Heart left ventricle (tissue), 16 donors: ENCODE measurements around the gene NCBP2. TPM values are rescaled to one million over a fixed set of nuclear protein-coding genes. Genes with fewer than 3 reads are reported as not detected.

Source experiments
- ATAC-seq, 4 donors: fragments of 200-7000 bp; cut with Tn5 transposase; one replicate each; pipeline ENCODE4 v1.9.1; 2020 to 2022; ENCODE audit warnings: moderate library complexity in 4 of 4, mild to moderate bottlenecking in 3 of 4, moderate number of reproducible peaks in 1 of 4
- DNase-seq, 5 donors: peaks; one replicate each; pipeline ENCODE4 v3.0.0-alpha.2; 2020
- H3K27ac ChIP-seq, 12 donors: fragments of 200-600 bp; sonication (generic) in 4 of 12; one replicate each; pipeline versions ENCODE4 v1.5.0 to v1.8.0; 2016 to 2022; ENCODE audit warnings: mild to moderate bottlenecking in 2 of 12
- H3K27me3 ChIP-seq, 9 donors: fragments of 200-600 bp; sonication (generic) in 2 of 9; one replicate each; pipeline versions ENCODE4 v1.5.1 to v1.8.0; 2016 to 2022; ENCODE audit warnings: mild to moderate bottlenecking in 3 of 9
- H3K36me3 ChIP-seq, 9 donors: fragments of 200-600 bp; sonication (generic) in 2 of 9; one replicate each; pipeline versions ENCODE4 v1.5.0 to v1.8.0; 2018 to 2022; ENCODE audit warnings: mild to moderate bottlenecking in 2 of 9
- H3K4me1 ChIP-seq, 12 donors: fragments of 200-600 bp; sonication (generic) in 4 of 12; one replicate each; pipeline versions ENCODE4 v1.5.0 to v1.8.0; 2016 to 2022; ENCODE audit warnings: mild to moderate bottlenecking in 3 of 12
- H3K4me3 ChIP-seq, 12 donors: fragments of 200-600 bp; sonication (generic) in 4 of 12; one replicate each; pipeline versions ENCODE4 v1.5.0 to v1.8.0; 2017 to 2022; ENCODE audit warnings: mild to moderate bottlenecking in 9 of 12, moderate library complexity in 4 of 12
- H3K9me3 ChIP-seq, 12 donors: fragments of 200-600 bp; sonication (generic) in 4 of 12; one replicate each; pipeline versions ENCODE4 v1.5.0 to v1.8.0; 2016 to 2022; ENCODE audit warnings: mild to moderate bottlenecking in 1 of 12
- CTCF ChIP-seq, 12 donors: fragments of 200-600 bp; sonication (generic) in 4 of 12; IDR thresholded peaks; one replicate each; pipeline versions ENCODE4 v1.5.0 to v1.8.0; 2018 to 2022; ENCODE audit warnings: antibody characterized with exemption in 12 of 12, mild to moderate bottlenecking in 5 of 12
- POLR2A ChIP-seq, 2 donors: fragments of 450-650 bp; IDR thresholded peaks; one replicate each; pipeline ENCODE4 v1.6.1; 2017; ENCODE audit warnings: antibody characterized with exemption in 2 of 2, mild to moderate bottlenecking in 2 of 2, moderate library complexity in 2 of 2
- WGBS, 4 donors: extraction: QIAGEN DNeasy Blood & Tissue Kit in 2 of 4; methylation state at CpG; one replicate each; pipeline versions ENCODE4 v1.1.5 to v1.1.7; 2013 to 2018; 5-methylcytosine and 5-hydroxymethylcytosine counted together
- intact Hi-C, 10 donors: fragments of 100-400 bp; cut with DNase I; formaldehyde crosslinking; loops; one replicate each; pipeline versions ENCODE4 v1.11.1 to v1.14.2; 2022
- polyA plus RNA-seq, 2 donors: library from polyadenylated mRNA; stranded (reverse); fragments of 200-250 nt; gene quantifications; one replicate each; pipeline ENCODE4 v1.2.3, GENCODE V29; 2013
- total RNA-seq, 9 donors: library from RNA; depleted of rRNA in 2 of 9; stranded (reverse); fragments of >200 nt in 2 of 9; fragmentation: NEBNext Ultra II Directional in 3 of 9; extraction: Animal tissue kit (Norgen Biotek cat#: 25700) in 3 of 9; gene quantifications; one replicate each; pipeline versions ENCODE4 v1.1.0 to v1.2.4, GENCODE V29; 2016 to 2023
- donor health status: ischemic (EF 13 %, LVEDD 7.1; RV severe dilation, severe dysfunction).
- donor health status: healthy with polysubstance abuse.
- donor health status: DM: no; HTN: yes; CAD: no.
- donor health status: DM: no; HTN: no; CAD: no.
- donor health status: ischemic (EF 25% LVEDD 6.9; RV normal size, moderate dysfunction).
- donor health status: ischemic (EF 25% LVEDD 5.7; RV mildly dilated, moderate dysfunction).
- donor health status: healthy.
- donor health status: DM: yes; HTN: yes; CAD: no.
- donor health status: ischemic (EF 35%, LVEDD 5.7; RV mildly dilated, moderate dysfunction).
- donor health status: nonischemic (EF 11% LVEDD 7.7; RV severe dilation, severe dysfunction).
- donor health status: DM: yes; HTN: yes; CAD: no.
- donor health status: PGD.
- donor health status: ischemic (EF 29% LVEDD 5.4; RV normal size, mild dysfunction).
- donor health status: nonischemic (EF 23%, LVEDD 6.1; RV moderate dilation, normal function).

Gene NCBP2
- total and polyA plus RNA-seq, 11 donors, result 20.7 to 55.5 (median 38.9) TPM

- intact Hi-C loops, result no loop called here
- H3K4me1 ChIP-seq, result no peaks in the 10 kb centered on the region
- TF ChIP-seq CTCF (IDR thresholded peaks at IDR 0.05) (no peak), POLR2A (IDR thresholded peaks at IDR 0.05) (no peak)
- no peak for ATAC-seq
- H3K9me3 ChIP-seq, result no peaks in the 10 kb centered on the region
- DNase-seq, result no peak
- peaks cover 0 to 99% (median 97%) of the 10 kb centered on the region in 9 donors for H3K36me3 ChIP-seq
- H3K4me3 ChIP-seq, result no peak overlapping the region
- 86 to 90% (median 87%) methylated on average over 12 of the region's 12 CpGs for WGBS, 4 donors
- H3K27ac ChIP-seq, result no peak overlapping the region
- no peaks in the 10 kb centered on the region for H3K27me3 ChIP-seq
These were observed 10.3 kb downstream of the NCBP2 start for GRCh38 chr3:196931828-196932587.

GRCh38 chr3:196931157-196931556 is 11.2 kb downstream of the NCBP2 start:
- Histone ChIP-seq H3K27ac (no peak overlapping the region), H3K9me3 (no peaks in the 10 kb centered on the region), H3K27me3 (no peaks in the 10 kb centered on the region), H3K36me3 (peaks cover 0 to 96% (median 89%) of the 10 kb centered on the region in 9 donors), H3K4me3 (no peak overlapping the region), H3K4me1 (no peaks in the 10 kb centered on the region)
- no peak for TF ChIP-seq CTCF (IDR thresholded peaks at IDR 0.05)
- no peak for DNase-seq
- WGBS, 4 donors, result 92 to 94% (median 93%) methylated on average over 4 of the region's 4 CpGs
- ATAC-seq, result no peak
- intact Hi-C loops, result no loop called here

GRCh38 chr3:196927571-196928453 is 14.5 kb downstream of the NCBP2 start:
- ATAC-seq, result no peak
- intact Hi-C loops, result no loop called here
- Histone ChIP-seq H3K27ac (no peak overlapping the region), H3K9me3 (no peaks in the 10 kb centered on the region), H3K4me3 (no peak overlapping the region), H3K36me3 (peaks cover 0 to 93% (median 80%) of the 10 kb centered on the region in 9 donors), H3K27me3 (no peaks in the 10 kb centered on the region), H3K4me1 (no peaks in the 10 kb centered on the region)
- no peak for DNase-seq
- no peak for TF ChIP-seq POLR2A (IDR thresholded peaks at IDR 0.05)
- no peak for TF ChIP-seq CTCF (IDR thresholded peaks at IDR 0.05)
- WGBS, 4 donors, result 85 to 93% (median 90%) methylated on average over 7 of the region's 7 CpGs

- Histone ChIP-seq H3K27ac (peak overlapping the region in 1 of 12 donors; percentile 38), H3K27me3 (no peaks in the 10 kb centered on the region), H3K4me1 (peaks cover 0 to 10% (median 0%) of the 10 kb centered on the region in 12 donors), H3K4me3 (no peak overlapping the region), H3K36me3 (peaks cover 0 to 52% (median 43%) of the 10 kb centered on the region in 9 donors), H3K9me3 (peaks cover 0 to 14% (median 0%) of the 10 kb centered on the region in 12 donors)
- TF ChIP-seq CTCF (IDR thresholded peaks at IDR 0.05) (no peak), POLR2A (IDR thresholded peaks at IDR 0.05) (no peak)
- ATAC-seq, result peak in 1 of 4 donors; percentile 48
- WGBS, 4 donors, result 51 to 74% (median 61%) methylated on average over 2 of the region's 2 CpGs
- no peak for DNase-seq
- intact Hi-C loops, result no loop called here
These were observed 21.6 kb downstream of the NCBP2 start for GRCh38 chr3:196920733-196921132.
